GM19035 (cell line): ENCODE data around the gene EFR3B.
"Not testable (repeated sequence)": the region's sequence is repeated elsewhere in the genome, so short reads cannot be mapped to it uniquely, and the experiment has no call there.

Source experiments
- ATAC-seq: cut with Tn5 transposase; IDR thresholded peaks from one replicate; pipeline ENCODE4 v1.9.1; 2021; ENCODE audit not compliant: unreplicated experiment

Gene EFR3B

GRCh38 chr2:25102352-25102751, 60.5 kb downstream of the EFR3B start:
- ATAC-seq: not testable (repeated sequence)

- ATAC-seq: no peak
Observed at GRCh38 chr2:25103287-25103871, 61.5 kb downstream of the EFR3B start.

GRCh38 chr2:25104736-25105135, 62.9 kb downstream of the EFR3B start:
- no peak for ATAC-seq

- no peak for ATAC-seq
Observed at GRCh38 chr2:25105336-25106085, 63.6 kb downstream of the EFR3B start.

- ATAC-seq: no peak
Observed at GRCh38 chr2:25109822-25110221, 67.9 kb downstream of the EFR3B start.

GRCh38 chr2:25112113-25112512, 70.2 kb downstream of the EFR3B start:
- ATAC-seq: no peak

- no peak for ATAC-seq
Observed at GRCh38 chr2:25115249-25115883, 73.5 kb downstream of the EFR3B start.

GRCh38 chr2:25115902-25116301, 74.0 kb downstream of the EFR3B start:
- ATAC-seq: no peak

- no peak for ATAC-seq
Observed at GRCh38 chr2:25116956-25117355, 75.1 kb downstream of the EFR3B start.

- no peak for ATAC-seq
Observed at GRCh38 chr2:25119263-25119662, 77.4 kb downstream of the EFR3B start.

- no peak for ATAC-seq
Observed at GRCh38 chr2:25122367-25122766, 80.5 kb downstream of the EFR3B start.

GRCh38 chr2:25123682-25124081, 81.8 kb downstream of the EFR3B start:
- ATAC-seq: no peak

- ATAC-seq: no peak
Observed at GRCh38 chr2:25125189-25125588, 83.3 kb downstream of the EFR3B start.

- no peak for ATAC-seq
Observed at GRCh38 chr2:25125976-25126375, 84.1 kb downstream of the EFR3B start.

- not testable (repeated sequence) for ATAC-seq
Observed at GRCh38 chr2:25127071-25127470, 85.2 kb downstream of the EFR3B start.

- no peak for ATAC-seq
Observed at GRCh38 chr2:25127646-25128045, 85.8 kb downstream of the EFR3B start.

GRCh38 chr2:25129901-25130520, 88.1 kb downstream of the EFR3B start:
- ATAC-seq: no peak

- no peak for ATAC-seq
Observed at GRCh38 chr2:25131253-25131566, 89.3 kb downstream of the EFR3B start.

- ATAC-seq: no peak
Observed at GRCh38 chr2:25131567-25132298, 89.9 kb downstream of the EFR3B start.

GRCh38 chr2:25132299-25132635, 90.4 kb downstream of the EFR3B start:
- no peak for ATAC-seq

- ATAC-seq: no peak
Observed at GRCh38 chr2:25132693-25133092, 90.8 kb downstream of the EFR3B start.
